Epithelial cell of proximal tubule (primary cell): ENCODE data around the gene COL13A1. TPM values are rescaled to one million over a fixed set of nuclear protein-coding genes. Genes with fewer than 3 reads are reported as not detected.

ENCODE experiments used
- DNase-seq: peaks from one replicate; pipeline ENCODE4 v3.0.0-alpha.2; 2011; ENCODE audit warnings: low read depth
- H3K4me3 ChIP-seq: 2 replicates; pipeline ENCODE4 v1.5.1; 2011; ENCODE audit warnings: low read depth, mild to moderate bottlenecking, low read length
- CTCF ChIP-seq: conservative IDR thresholded peaks from 2 replicates; pipeline ENCODE4 v1.5.1; 2012; ENCODE audit warnings: low read depth, mild to moderate bottlenecking, low read length
- total RNA-seq: library from RNA; depleted of rRNA; stranded (reverse); fragments of >200 nt; gene quantifications from 2 replicates; pipeline ENCODE4 v1.2.3, GENCODE V29; 2015

The COL13A1 gene
- total RNA-seq, 1 donor from 2014 or later = 13.6 TPM

- DNase-seq = no peak
- no peak for TF ChIP-seq CTCF
- no peak overlapping the region for H3K4me3 ChIP-seq
Measured at GRCh38 chr10:69847883-69848282, 46.2 kb downstream of the COL13A1 start.

- H3K4me3 ChIP-seq = no peak overlapping the region
- no peak for TF ChIP-seq CTCF
- DNase-seq = no peak
Measured at GRCh38 chr10:69848454-69848853, 46.7 kb downstream of the COL13A1 start.

GRCh38 chr10:69849825-69850224, 48.1 kb downstream of the COL13A1 start:
- no peak for TF ChIP-seq CTCF
- H3K4me3 ChIP-seq = no peak overlapping the region
- DNase-seq = no peak

- no peak for TF ChIP-seq CTCF
- H3K4me3 ChIP-seq = no peak overlapping the region
Measured at GRCh38 chr10:69850440-69850839, 48.7 kb downstream of the COL13A1 start.

GRCh38 chr10:69851306-69851705, 49.6 kb downstream of the COL13A1 start:
- no peak for TF ChIP-seq CTCF
- no peak for DNase-seq
- H3K4me3 ChIP-seq = no peak overlapping the region

More at GRCh38 chr10:69850440-69850839, 48.7 kb downstream of the COL13A1 start:
- DNase-seq = no peak

- H3K4me3 ChIP-seq = no peak overlapping the region
- no peak for TF ChIP-seq CTCF
- DNase-seq = no peak
Measured at GRCh38 chr10:69853064-69853463, 51.4 kb downstream of the COL13A1 start.

- DNase-seq = no peak
- no peak overlapping the region for H3K4me3 ChIP-seq
- no peak for TF ChIP-seq CTCF
Measured at GRCh38 chr10:69854511-69855345, 53.0 kb downstream of the COL13A1 start.
